NB4 (cell line): ENCODE results near the gene ARHGAP15.

ENCODE experiments used
- TF ChIP-seq, protein P1 (sequence below): IDR thresholded peaks from 2 replicates; pipeline ENCODE4 v1.6.1; 2011; ENCODE audit warnings: low read depth, low read length
- TF ChIP-seq, protein P2 (sequence below): IDR thresholded peaks from one replicate; pipeline ENCODE4 v1.5.1; 2012; ENCODE audit warnings: low read depth, low read length

DNA sequence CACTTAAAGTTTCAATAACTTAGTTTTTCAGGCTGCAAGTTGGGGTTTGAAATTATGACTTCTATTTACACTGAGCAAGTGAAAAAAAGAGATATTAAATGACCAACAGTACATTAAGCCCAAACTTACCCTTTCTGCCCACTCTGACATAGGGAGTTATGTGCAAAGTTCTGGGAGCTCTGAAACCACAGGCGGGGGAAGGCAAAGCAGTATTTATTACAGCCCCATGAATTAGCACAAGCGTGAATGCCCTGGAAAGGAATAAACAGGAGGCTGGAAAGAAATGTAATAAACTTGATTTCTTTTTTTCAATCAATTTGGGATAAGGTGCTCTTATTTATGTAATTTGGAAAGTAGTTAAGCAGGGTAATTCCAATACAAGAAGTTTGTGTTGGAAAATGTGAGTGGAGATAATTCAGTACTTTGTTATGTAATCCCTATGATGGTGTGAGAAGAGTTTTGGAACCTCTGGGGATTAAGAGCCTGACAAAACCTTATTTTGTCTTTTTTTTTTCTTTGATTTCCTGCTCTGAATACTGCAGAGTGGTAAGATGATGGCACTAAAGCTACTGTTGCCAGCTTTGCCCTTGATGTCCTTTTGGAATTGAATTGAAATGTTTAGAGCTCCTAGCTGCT lies 351.5 kb downstream of the ARHGAP15 start:
- TF ChIP-seq, protein P1, sequence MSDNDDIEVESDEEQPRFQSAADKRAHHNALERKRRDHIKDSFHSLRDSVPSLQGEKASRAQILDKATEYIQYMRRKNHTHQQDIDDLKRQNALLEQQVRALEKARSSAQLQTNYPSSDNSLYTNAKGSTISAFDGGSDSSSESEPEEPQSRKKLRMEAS, result no peak
- TF ChIP-seq, protein P2, sequence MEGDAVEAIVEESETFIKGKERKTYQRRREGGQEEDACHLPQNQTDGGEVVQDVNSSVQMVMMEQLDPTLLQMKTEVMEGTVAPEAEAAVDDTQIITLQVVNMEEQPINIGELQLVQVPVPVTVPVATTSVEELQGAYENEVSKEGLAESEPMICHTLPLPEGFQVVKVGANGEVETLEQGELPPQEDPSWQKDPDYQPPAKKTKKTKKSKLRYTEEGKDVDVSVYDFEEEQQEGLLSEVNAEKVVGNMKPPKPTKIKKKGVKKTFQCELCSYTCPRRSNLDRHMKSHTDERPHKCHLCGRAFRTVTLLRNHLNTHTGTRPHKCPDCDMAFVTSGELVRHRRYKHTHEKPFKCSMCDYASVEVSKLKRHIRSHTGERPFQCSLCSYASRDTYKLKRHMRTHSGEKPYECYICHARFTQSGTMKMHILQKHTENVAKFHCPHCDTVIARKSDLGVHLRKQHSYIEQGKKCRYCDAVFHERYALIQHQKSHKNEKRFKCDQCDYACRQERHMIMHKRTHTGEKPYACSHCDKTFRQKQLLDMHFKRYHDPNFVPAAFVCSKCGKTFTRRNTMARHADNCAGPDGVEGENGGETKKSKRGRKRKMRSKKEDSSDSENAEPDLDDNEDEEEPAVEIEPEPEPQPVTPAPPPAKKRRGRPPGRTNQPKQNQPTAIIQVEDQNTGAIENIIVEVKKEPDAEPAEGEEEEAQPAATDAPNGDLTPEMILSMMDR, result no peak
